GM12864 (cell line): ENCODE results near the gene SNTG2.
"Not testable (repeated sequence)": the region's sequence is repeated elsewhere in the genome, so short reads cannot be mapped to it uniquely, and the experiment has no call there.

Experiments
- DNase-seq: peaks from one replicate; pipeline ENCODE4 v3.0.0-alpha.2; 2011; ENCODE audit warnings: low read depth
- H3K4me3 ChIP-seq: 2 replicates; pipeline ENCODE4 v1.5.1; 2011; ENCODE audit warnings: mild to moderate bottlenecking, low read depth, low read length, control low read depth
- CTCF ChIP-seq: IDR thresholded peaks from 2 replicates; pipeline ENCODE4 v1.5.1; 2011; ENCODE audit warnings: low read depth, mild to moderate bottlenecking, moderate library complexity, low read length, control low read depth, inconsistent platforms; ENCODE audit errors: missing control alignments

Gene SNTG2

GRCh38 chr2:1405124-1405523 lies 454.5 kb downstream of the SNTG2 start:
- DNase-seq: no peak
- no peak for TF ChIP-seq CTCF
- no peak overlapping the region for H3K4me3 ChIP-seq

- H3K4me3 ChIP-seq: no peak overlapping the region
- no peak for DNase-seq
- TF ChIP-seq CTCF: no peak
Measured at GRCh38 chr2:1405967-1406366, 455.3 kb downstream of the SNTG2 start.

- no peak overlapping the region for H3K4me3 ChIP-seq
- DNase-seq: no peak
- no peak for TF ChIP-seq CTCF
Measured at GRCh38 chr2:1406434-1406833, 455.8 kb downstream of the SNTG2 start.

GRCh38 chr2:1407950-1408675 lies 457.5 kb downstream of the SNTG2 start:
- DNase-seq: no peak
- no peak for TF ChIP-seq CTCF
- no peak overlapping the region for H3K4me3 ChIP-seq

GRCh38 chr2:1413156-1413710 lies 462.6 kb downstream of the SNTG2 start, which contains the start of gene TPO:
TSS of gene TPO (plus strand) at chr2:1413463. CDS start at chr2:1414409, 946 bp downstream.
- DNase-seq: no peak
- no peak for TF ChIP-seq CTCF

GRCh38 chr2:1414121-1414520 lies 463.5 kb downstream of the SNTG2 start:
- H3K4me3 ChIP-seq: no peak overlapping the region
- TF ChIP-seq CTCF: no peak
- DNase-seq: no peak

More at GRCh38 chr2:1413156-1413710, 462.6 kb downstream of the SNTG2 start, which contains the start of gene TPO:
- H3K4me3 ChIP-seq: no peak within 1 kb of the TSS

- H3K4me3 ChIP-seq, DNase-seq: not testable (repeated sequence)
Measured at GRCh38 chr2:1414901-1415300, 464.3 kb downstream of the SNTG2 start.
